ENCODE data around the gene MDK.
"Not testable (repeated sequence)": the region's sequence is repeated elsewhere in the genome, so short reads cannot be mapped to it uniquely, and the experiment has no call there.

MDK gene

DNA sequence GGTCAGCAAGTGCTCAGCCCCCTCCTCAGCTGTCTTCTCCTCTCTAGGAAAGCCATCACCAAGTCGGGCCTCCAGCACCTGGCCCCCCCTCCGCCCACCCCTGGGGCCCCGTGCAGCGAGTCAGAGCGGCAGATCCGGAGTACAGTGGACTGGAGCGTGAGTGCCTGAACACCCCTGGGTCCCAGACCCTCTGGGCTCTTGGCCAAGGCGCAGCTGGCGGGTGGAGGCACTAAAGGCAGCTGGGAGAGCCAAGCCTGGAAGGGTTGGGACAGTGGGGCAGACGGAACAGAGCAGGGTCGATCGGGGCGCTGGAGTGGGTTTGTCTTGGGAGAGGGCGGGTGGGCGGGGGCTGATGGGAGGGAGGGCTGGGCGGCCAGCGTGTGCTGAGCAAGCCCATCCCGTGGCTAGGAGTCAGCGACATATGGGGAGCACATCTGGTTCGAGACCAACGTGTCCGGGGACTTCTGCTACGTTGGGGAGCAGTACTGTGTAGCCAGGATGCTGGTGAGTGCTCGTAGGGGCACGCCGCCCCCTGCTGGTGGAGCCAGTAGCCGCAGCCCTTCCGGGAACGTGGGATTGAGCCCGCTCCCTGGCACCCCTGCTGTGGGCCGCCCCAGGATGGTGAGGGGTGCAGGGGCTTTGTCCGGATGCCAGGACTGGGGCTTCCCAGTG, 14.1 kb upstream of the MDK start:
- no peak overlapping the region for H3K4me3 ChIP-seq (ENCODE audit: low read depth, low read length)
- TF ChIP-seq POLR2A (IDR thresholded peaks at IDR 0.05; ENCODE audit: extremely low read depth, insufficient read length), result no peak
- TF ChIP-seq, protein P1, sequence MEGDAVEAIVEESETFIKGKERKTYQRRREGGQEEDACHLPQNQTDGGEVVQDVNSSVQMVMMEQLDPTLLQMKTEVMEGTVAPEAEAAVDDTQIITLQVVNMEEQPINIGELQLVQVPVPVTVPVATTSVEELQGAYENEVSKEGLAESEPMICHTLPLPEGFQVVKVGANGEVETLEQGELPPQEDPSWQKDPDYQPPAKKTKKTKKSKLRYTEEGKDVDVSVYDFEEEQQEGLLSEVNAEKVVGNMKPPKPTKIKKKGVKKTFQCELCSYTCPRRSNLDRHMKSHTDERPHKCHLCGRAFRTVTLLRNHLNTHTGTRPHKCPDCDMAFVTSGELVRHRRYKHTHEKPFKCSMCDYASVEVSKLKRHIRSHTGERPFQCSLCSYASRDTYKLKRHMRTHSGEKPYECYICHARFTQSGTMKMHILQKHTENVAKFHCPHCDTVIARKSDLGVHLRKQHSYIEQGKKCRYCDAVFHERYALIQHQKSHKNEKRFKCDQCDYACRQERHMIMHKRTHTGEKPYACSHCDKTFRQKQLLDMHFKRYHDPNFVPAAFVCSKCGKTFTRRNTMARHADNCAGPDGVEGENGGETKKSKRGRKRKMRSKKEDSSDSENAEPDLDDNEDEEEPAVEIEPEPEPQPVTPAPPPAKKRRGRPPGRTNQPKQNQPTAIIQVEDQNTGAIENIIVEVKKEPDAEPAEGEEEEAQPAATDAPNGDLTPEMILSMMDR (IDR thresholded peaks at IDR 0.05; ENCODE audit: low read depth, low read length), result peak; percentile 59
- TF ChIP-seq, protein P2, sequence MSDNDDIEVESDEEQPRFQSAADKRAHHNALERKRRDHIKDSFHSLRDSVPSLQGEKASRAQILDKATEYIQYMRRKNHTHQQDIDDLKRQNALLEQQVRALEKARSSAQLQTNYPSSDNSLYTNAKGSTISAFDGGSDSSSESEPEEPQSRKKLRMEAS (IDR thresholded peaks at IDR 0.05; ENCODE audit: low read depth, low read length), result peak; percentile 45; the same call in 1 of the 2 replicates
- 0 out of 2 replicates have a peak, but pooled peaks have one; percentile 34 for TF ChIP-seq MYC (IDR thresholded peaks at IDR 0.05; ENCODE audit: low read depth, low read length)
- peak; percentile 74 for DNase-seq (ENCODE audit: low read depth)

DNA sequence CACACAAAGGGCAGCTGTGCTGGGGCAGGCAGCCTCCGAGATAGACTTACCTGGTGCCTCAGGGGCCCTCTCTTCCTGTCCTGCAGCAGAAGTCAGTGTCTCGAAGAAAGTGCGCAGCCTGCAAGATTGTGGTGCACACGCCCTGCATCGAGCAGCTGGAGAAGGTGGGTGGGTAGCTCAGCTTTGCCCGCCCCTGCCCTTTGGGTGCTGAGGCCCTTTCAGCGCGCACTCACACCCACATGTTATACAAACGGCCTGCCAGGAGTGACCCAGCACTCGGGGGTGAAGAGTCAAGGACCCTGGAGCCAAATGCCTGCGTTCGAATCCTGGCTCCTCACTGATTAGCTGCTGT, 13.6 kb upstream of the MDK start:
- no peak overlapping the region for H3K4me3 ChIP-seq (ENCODE audit: low read depth, low read length)
- DNase-seq (ENCODE audit: low read depth), result no peak
- TF ChIP-seq, protein P2 (IDR thresholded peaks at IDR 0.05; ENCODE audit: low read depth, low read length), result no peak
- TF ChIP-seq MYC (IDR thresholded peaks at IDR 0.05; ENCODE audit: low read depth, low read length), result no peak
- no peak for TF ChIP-seq POLR2A (IDR thresholded peaks at IDR 0.05; ENCODE audit: extremely low read depth, insufficient read length)
- TF ChIP-seq, protein P1 (IDR thresholded peaks at IDR 0.05; ENCODE audit: low read depth, low read length), result no peak

DNA sequence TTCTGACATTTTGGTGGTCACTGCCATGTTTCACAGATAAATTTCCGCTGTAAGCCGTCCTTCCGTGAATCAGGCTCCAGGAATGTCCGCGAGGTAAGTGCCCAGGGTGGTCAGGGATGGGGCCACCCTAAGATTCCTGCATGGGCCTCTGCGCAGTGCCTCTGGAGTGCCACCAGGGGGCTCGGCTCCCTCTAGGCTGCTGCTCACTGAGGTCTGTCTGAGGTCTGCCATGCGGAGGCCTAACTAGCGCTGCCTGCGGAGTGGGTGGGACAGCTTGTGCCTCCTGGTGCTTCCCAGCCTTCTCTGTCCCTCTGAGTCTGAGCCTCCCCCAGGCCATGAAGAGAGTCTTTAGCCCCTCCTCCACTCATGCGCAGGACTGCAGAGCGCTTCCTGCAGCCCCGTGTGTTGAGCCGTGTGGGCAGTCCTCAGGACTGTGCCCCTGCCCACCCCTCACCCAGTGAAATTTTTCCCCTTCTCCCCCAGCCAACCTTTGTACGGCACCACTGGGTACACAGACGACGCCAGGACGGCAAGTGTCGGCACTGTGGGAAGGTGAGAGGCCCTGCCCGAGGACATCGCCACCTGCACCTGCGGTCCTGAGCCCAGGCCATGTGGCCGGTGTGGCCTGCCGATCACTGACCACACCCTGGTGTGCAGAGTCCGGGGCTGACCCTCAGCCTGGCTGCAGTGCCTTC, 11.9 kb upstream of the MDK start:
- DNase-seq (ENCODE audit: low read depth), result peak; percentile 73
- H3K4me3 ChIP-seq (ENCODE audit: low read depth, low read length), result no peak overlapping the region
- TF ChIP-seq MYC (IDR thresholded peaks at IDR 0.05; ENCODE audit: low read depth, low read length), result no peak
- TF ChIP-seq, protein P2 (IDR thresholded peaks at IDR 0.05; ENCODE audit: low read depth, low read length), result peak; percentile 54; the same call in 1 of the 2 replicates
- TF ChIP-seq, protein P1 (IDR thresholded peaks at IDR 0.05; ENCODE audit: low read depth, low read length), result peak; percentile 86

DNA sequence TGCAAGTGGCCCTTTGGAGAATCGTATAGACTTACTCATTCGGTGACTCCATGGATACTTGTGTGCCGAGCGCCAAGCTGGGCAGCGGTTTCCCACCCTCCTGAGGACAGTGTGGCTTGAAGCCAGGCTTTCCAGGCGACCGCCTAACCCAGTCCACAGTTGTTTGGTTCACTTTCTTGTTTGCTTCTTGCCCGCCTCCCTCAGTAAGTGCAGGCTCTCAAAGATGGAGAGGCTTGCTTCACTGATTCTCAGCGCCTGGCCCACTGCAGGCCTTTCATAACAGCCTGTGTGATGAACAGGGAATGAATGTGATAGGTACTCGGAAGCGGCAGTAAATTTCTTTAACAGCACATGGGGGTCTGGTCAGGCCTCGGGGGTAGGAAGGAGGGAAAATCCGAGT, 11.2 kb upstream of the MDK start:
- TF ChIP-seq, protein P1 (IDR thresholded peaks at IDR 0.05; ENCODE audit: low read depth, low read length), result no peak
- TF ChIP-seq POLR2A (IDR thresholded peaks at IDR 0.05; ENCODE audit: extremely low read depth, insufficient read length) (no peak), MYC (IDR thresholded peaks at IDR 0.05; ENCODE audit: low read depth, low read length) (no peak)
- TF ChIP-seq, protein P2 (IDR thresholded peaks at IDR 0.05; ENCODE audit: low read depth, low read length), result no peak
- H3K4me3 ChIP-seq (ENCODE audit: low read depth, low read length), result no peak overlapping the region
- DNase-seq (ENCODE audit: low read depth), result no peak

DNA sequence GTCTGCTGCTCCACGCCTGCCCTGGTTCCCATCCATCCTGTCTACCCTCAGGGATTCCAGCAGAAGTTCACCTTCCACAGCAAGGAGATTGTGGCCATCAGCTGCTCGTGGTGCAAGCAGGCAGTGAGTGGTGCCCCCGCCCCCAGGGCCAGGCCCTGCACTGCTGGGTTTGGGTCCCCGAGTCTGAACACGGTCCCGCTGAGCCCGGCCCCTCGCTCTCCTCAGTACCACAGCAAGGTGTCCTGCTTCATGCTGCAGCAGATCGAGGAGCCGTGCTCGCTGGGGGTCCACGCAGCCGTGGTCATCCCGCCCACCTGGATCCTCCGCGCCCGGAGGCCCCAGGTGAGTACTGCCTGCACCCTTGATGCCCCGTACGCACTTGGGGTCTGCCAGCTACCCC, 10.2 kb upstream of the MDK start:
- not testable (repeated sequence) for H3K4me3 ChIP-seq (ENCODE audit: low read depth, low read length); DNase-seq (ENCODE audit: low read depth)

DNA sequence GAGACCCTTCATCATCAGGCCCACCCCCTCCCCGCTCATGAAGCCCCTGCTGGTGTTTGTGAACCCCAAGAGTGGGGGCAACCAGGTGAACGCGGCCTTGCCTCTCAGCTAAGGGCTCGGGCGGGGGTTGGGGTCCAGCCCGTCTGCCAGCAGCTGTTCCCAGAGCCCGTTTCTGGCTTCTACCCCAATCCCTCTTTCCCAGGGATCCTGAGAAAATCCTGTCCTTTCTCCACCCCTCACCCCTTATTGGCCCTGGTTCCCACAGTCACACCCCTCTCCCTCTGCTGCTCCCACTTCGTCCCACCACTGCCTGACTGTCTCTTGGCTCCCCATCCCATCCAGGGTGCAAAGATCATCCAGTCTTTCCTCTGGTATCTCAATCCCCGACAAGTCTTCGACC, 9.4 kb upstream of the MDK start:
- DNase-seq (ENCODE audit: low read depth), result no peak
- H3K4me3 ChIP-seq (ENCODE audit: low read depth, low read length), result no peak overlapping the region
- TF ChIP-seq MYC (IDR thresholded peaks at IDR 0.05; ENCODE audit: low read depth, low read length) (no peak), POLR2A (IDR thresholded peaks at IDR 0.05; ENCODE audit: extremely low read depth, insufficient read length) (no peak)
- TF ChIP-seq, protein P1 (IDR thresholded peaks at IDR 0.05; ENCODE audit: low read depth, low read length), result no peak
- TF ChIP-seq, protein P2 (IDR thresholded peaks at IDR 0.05; ENCODE audit: low read depth, low read length), result no peak

DNA sequence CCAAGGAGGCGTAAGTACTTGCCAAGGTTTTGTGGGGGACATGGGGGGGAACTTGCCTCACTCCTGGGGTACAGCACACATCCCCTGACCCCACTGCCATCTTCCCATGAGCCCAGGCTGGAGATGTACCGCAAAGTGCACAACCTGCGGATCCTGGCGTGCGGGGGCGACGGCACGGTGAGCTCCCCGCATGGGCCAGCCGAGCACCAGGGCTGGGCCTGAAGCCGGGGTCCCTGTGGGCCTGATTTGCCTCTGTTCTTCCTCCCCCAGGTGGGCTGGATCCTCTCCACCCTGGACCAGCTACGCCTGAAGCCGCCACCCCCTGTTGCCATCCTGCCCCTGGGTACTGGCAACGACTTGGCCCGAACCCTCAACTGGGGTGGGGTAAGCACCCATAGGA, 9.0 kb upstream of the MDK start:
- DNase-seq (ENCODE audit: low read depth); H3K4me3 ChIP-seq (ENCODE audit: low read depth, low read length): not testable (repeated sequence)

Measured in NB4 (cell line).